GM23338 (cell line): ENCODE measurements around the gene ODF2L. TPM values are rescaled to one million over a fixed set of nuclear protein-coding genes. Genes with fewer than 3 reads are reported as not detected.

Source experiments
- ATAC-seq: fragments of 200-7000 bp; cut with Tn5 transposase; 3 replicates; pipeline ENCODE4 v1.9.1; 2020
- DNase-seq: peaks from one replicate; pipeline ENCODE4 v3.0.0-alpha.2; 2015; ENCODE audit warnings: low spot score
- H2AFZ ChIP-seq: fragments of 200-600 bp; sonication (generic); 2 replicates; pipeline ENCODE4 v1.8.0; 2016; ENCODE audit warnings: antibody characterized with exemption, mild to moderate bottlenecking, moderate library complexity
- H3F3A ChIP-seq: fragments of 200-600 bp; sonication (generic); replicated peaks from 2 replicates; pipeline ENCODE4 v1.8.0; 2017; ENCODE audit warnings: antibody characterized with exemption, mixed run types, low read depth
- H3K27ac ChIP-seq: fragments of 200-600 bp; sonication (generic); 2 replicates; pipeline ENCODE4 v1.6.1; 2016; ENCODE audit warnings: low read depth
- H3K27me3 ChIP-seq: fragments of 200-600 bp; sonication (generic); 2 replicates; pipeline ENCODE4 v1.8.0; 2016; ENCODE audit warnings: mild to moderate bottlenecking, mixed run types, moderate library complexity; ENCODE audit not compliant: insufficient read depth
- H3K36me3 ChIP-seq: fragments of 200-600 bp; sonication (generic); 2 replicates; pipeline ENCODE4 v1.8.0; 2016; ENCODE audit warnings: mild to moderate bottlenecking; ENCODE audit not compliant: insufficient read depth
- H3K4me1 ChIP-seq: fragments of 200-600 bp; sonication (generic); 2 replicates; pipeline ENCODE4 v1.8.0; 2016; ENCODE audit warnings: mild to moderate bottlenecking, moderate library complexity; ENCODE audit not compliant: insufficient read depth
- H3K4me2 ChIP-seq: fragments of 200-600 bp; sonication (generic); 2 replicates; pipeline ENCODE4 v1.7.1; 2017; ENCODE audit warnings: mixed run types
- H3K4me3 ChIP-seq: fragments of 200-600 bp; sonication (generic); 2 replicates; pipeline ENCODE4 v1.6.1; 2016; ENCODE audit warnings: mixed run types
- H3K79me2 ChIP-seq: fragments of 200-600 bp; sonication (generic); replicated peaks from 2 replicates; pipeline ENCODE4 v1.8.0; 2017; ENCODE audit warnings: mild to moderate bottlenecking; ENCODE audit not compliant: insufficient read depth
- H3K9me2 ChIP-seq: fragments of 200-600 bp; sonication (generic); 2 replicates; pipeline ENCODE4 v1.8.0; 2017; ENCODE audit not compliant: insufficient read depth
- H4K20me1 ChIP-seq: fragments of 200-600 bp; sonication (generic); replicated peaks from 2 replicates; pipeline ENCODE4 v1.8.0; 2017; ENCODE audit warnings: mild to moderate bottlenecking; ENCODE audit not compliant: insufficient read depth
- H3K27ac Mint-ChIP-seq: 2 replicates; pipeline ENCODE4 v1.8.0; 2020; ENCODE audit warnings: inconsistent platforms, mild to moderate bottlenecking, moderate library complexity, mixed read lengths
- H3K27me3 Mint-ChIP-seq: 3 replicates; pipeline ENCODE4 v1.8.0; 2022; ENCODE audit warnings: low read depth, mild to moderate bottlenecking, moderate library complexity, mixed read lengths, inconsistent platforms; ENCODE audit not compliant: insufficient read depth, poor library complexity
- H3K36me3 Mint-ChIP-seq: 3 replicates; pipeline ENCODE4 v1.8.0; 2021; ENCODE audit warnings: low read depth, mild to moderate bottlenecking, inconsistent platforms, moderate library complexity, mixed read lengths
- H3K4me1 Mint-ChIP-seq: 3 replicates; pipeline ENCODE4 v1.8.0; 2020; ENCODE audit warnings: mild to moderate bottlenecking, inconsistent platforms, mixed read lengths
- H3K4me3 Mint-ChIP-seq: 3 replicates; pipeline ENCODE4 v1.8.0; 2021; ENCODE audit warnings: moderate library complexity, mild to moderate bottlenecking, inconsistent platforms, mixed read lengths
- H3K9me3 Mint-ChIP-seq: 3 replicates; pipeline ENCODE4 v1.8.0; 2020; ENCODE audit warnings: moderate library complexity, mild to moderate bottlenecking, inconsistent platforms, mixed read lengths
- CREB1 ChIP-seq: fragments of 250-450 bp; sonication (Bioruptor Pico); IDR thresholded peaks from 2 replicates; pipeline ENCODE4 v1.5.0; 2020; ENCODE audit warnings: low read depth, mild to moderate bottlenecking, moderate library complexity
- CTCF ChIP-seq, 2 experiments: fragments of 200-600 bp in 1 of 2; sonication (generic) in 1 of 2; conservative IDR thresholded peaks; 2 replicates each; pipeline versions ENCODE4 v1.5.1 to v1.6.1; 2016 to 2017; ENCODE audit warnings: antibody characterized with exemption in 2 of 2, low read depth in 2 of 2, mild to moderate bottlenecking in 2 of 2, moderate library complexity in 1 of 2
- ETS1 ChIP-seq: IDR thresholded peaks from 2 replicates; pipeline ENCODE4 v1.6.1; 2016; ENCODE audit warnings: antibody characterized with exemption
- EZH2 ChIP-seq: fragments of 200-600 bp; sonication (generic); IDR thresholded peaks from one replicate; pipeline ENCODE4 v1.8.0; 2017; ENCODE audit warnings: antibody characterized with exemption, mild to moderate bottlenecking, low read depth; ENCODE audit not compliant: unreplicated experiment
- EZH2phosphoT487 ChIP-seq: fragments of 200-600 bp; sonication (generic); IDR thresholded peaks from one replicate; pipeline ENCODE4 v1.8.1; 2018; ENCODE audit warnings: antibody characterized with exemption; ENCODE audit not compliant: unreplicated experiment
- JUNB ChIP-seq: IDR thresholded peaks from one replicate; pipeline ENCODE4 v1.6.1; 2016; ENCODE audit warnings: antibody characterized with exemption; ENCODE audit not compliant: unreplicated experiment
- NANOG ChIP-seq: IDR thresholded peaks from 2 replicates; pipeline ENCODE4 v1.6.1; 2016; ENCODE audit warnings: antibody characterized with exemption, borderline replicate concordance
- POLR2AphosphoS5 ChIP-seq: IDR thresholded peaks from 2 replicates; pipeline ENCODE4 v1.6.1; 2016; ENCODE audit warnings: antibody characterized with exemption, low read depth
- REST ChIP-seq: IDR thresholded peaks from one replicate; pipeline ENCODE4 v1.6.1; 2018; ENCODE audit warnings: antibody characterized with exemption; ENCODE audit not compliant: unreplicated experiment
- STAT1 ChIP-seq: IDR thresholded peaks from one replicate; pipeline ENCODE4 v1.6.1; 2016; ENCODE audit warnings: antibody characterized with exemption; ENCODE audit not compliant: unreplicated experiment
- ZNF114 ChIP-seq: fragments of 250-450 bp; sonication (Bioruptor Pico); IDR thresholded peaks from 2 replicates; pipeline ENCODE4 v1.5.0; 2020; ENCODE audit warnings: mild to moderate bottlenecking, moderate library complexity
- ZNF331 ChIP-seq: fragments of 250-450 bp; sonication (Bioruptor Pico); IDR thresholded peaks from 2 replicates; pipeline ENCODE4 v1.5.0; 2020; ENCODE audit warnings: low read depth, mild to moderate bottlenecking, moderate library complexity
- ZNF462 ChIP-seq: fragments of 250-450 bp; sonication (Bioruptor Pico); IDR thresholded peaks from 2 replicates; pipeline ENCODE4 v1.5.0; 2020; ENCODE audit warnings: mild to moderate bottlenecking, moderate library complexity
- polyA plus RNA-seq: library from polyadenylated mRNA; unstranded; fragments of >200 nt; fragmentation: Nextera tagmentation; extraction: Ambion mirVana; gene quantifications from 2 replicates; pipeline ENCODE4 v1.2.1, GENCODE V29; 2016
- total RNA-seq: library from RNA; depleted of rRNA; stranded (reverse); fragments of >200 nt; shearing (Covaris generic); gene quantifications from 2 replicates; pipeline ENCODE4 v1.2.3, GENCODE V29; 2014

The ODF2L gene
- total and polyA plus RNA-seq, 2 experiments from 2014 or later, result 29.8 to 51.5 TPM

- no peak for DNase-seq
- no peaks in the 10 kb centered on the region for H3K27me3 Mint-ChIP-seq
- no peaks in the 10 kb centered on the region for H4K20me1 ChIP-seq
- H3K4me3 ChIP-seq, result no peak overlapping the region
- no peaks in the 10 kb centered on the region for H3K36me3 Mint-ChIP-seq
- no peaks in the 10 kb centered on the region for H3K9me2 ChIP-seq
- H3K4me2 ChIP-seq, result no peak overlapping the region
- no peaks in the 10 kb centered on the region for H3K79me2 ChIP-seq
- H3K27ac Mint-ChIP-seq, result no peak overlapping the region
- TF ChIP-seq ZNF462 (CRISPR knock-in tag), result no peak
- TF ChIP-seq ZNF114 (CRISPR knock-in tag), result no peak
- no peak for TF ChIP-seq STAT1
- no peak for TF ChIP-seq POLR2AphosphoS5
- no peak for TF ChIP-seq CREB1 (CRISPR knock-in tag)
- TF ChIP-seq CTCF (conservative IDR thresholded peaks at IDR 0.05; ENCODE audit: low read depth in 2 of 2), result no peak
- no peak for TF ChIP-seq EZH2
- TF ChIP-seq ETS1, result no peak
- TF ChIP-seq ZNF331, result no peak
- no peak for TF ChIP-seq NANOG
- no peak for TF ChIP-seq JUNB
- no peak for TF ChIP-seq EZH2phosphoT487
- no peak for TF ChIP-seq REST
- ATAC-seq, result no peak
- H3K9me3 Mint-ChIP-seq, result no peaks in the 10 kb centered on the region
- no peaks in the 10 kb centered on the region for H3F3A ChIP-seq
- peaks cover 9% of the 10 kb centered on the region; the same call in 2 of the 3 replicates for H3K4me1 Mint-ChIP-seq
- no peaks in the 10 kb centered on the region for H3K4me1 ChIP-seq
- H3K27ac ChIP-seq, result no peak overlapping the region
- H3K4me3 Mint-ChIP-seq, result no peak overlapping the region
- H2AFZ ChIP-seq, result peak overlapping the region; percentile 34; the same call in 1 of the 2 replicates
- H3K27me3 ChIP-seq, result no peaks in the 10 kb centered on the region
- no peaks in the 10 kb centered on the region for H3K36me3 ChIP-seq
These were observed 25.6 kb upstream of the ODF2L start for GRCh38 chr1:86421601-86422280.
